GM23248 (cell line): Measurements from ENCODE around the gene TCF25. TPM values are rescaled to one million over a fixed set of nuclear protein-coding genes. Genes with fewer than 3 reads are reported as not detected.

Experiments used
- DNase-seq: peaks from one replicate; pipeline ENCODE4 v3.0.0-alpha.2; 2015
- H2AFZ ChIP-seq: fragments of 200-600 bp; sonication (generic); 2 replicates; pipeline ENCODE4 v1.6.1; 2016; ENCODE audit warnings: antibody characterized with exemption
- H3F3A ChIP-seq: fragments of 200-600 bp; sonication (generic); 2 replicates; pipeline ENCODE4 v1.6.1; 2016; ENCODE audit warnings: mild to moderate bottlenecking, antibody characterized with exemption, mixed run types; ENCODE audit not compliant: insufficient read depth
- H3K27ac ChIP-seq: fragments of 200-600 bp; sonication (generic); 2 replicates; pipeline ENCODE4 v1.5.1; 2016; ENCODE audit warnings: mild to moderate bottlenecking
- H3K27me3 ChIP-seq: fragments of 200-600 bp; sonication (generic); replicated peaks from 2 replicates; pipeline ENCODE4 v1.6.1; 2016; ENCODE audit warnings: mild to moderate bottlenecking; ENCODE audit not compliant: insufficient read depth
- H3K36me3 ChIP-seq: fragments of 200-600 bp; sonication (generic); 2 replicates; pipeline ENCODE4 v1.6.1; 2016; ENCODE audit warnings: low read depth, mild to moderate bottlenecking
- H3K4me1 ChIP-seq: fragments of 200-600 bp; sonication (generic); 2 replicates; pipeline ENCODE4 v1.6.1; 2016; ENCODE audit warnings: mild to moderate bottlenecking; ENCODE audit not compliant: insufficient read depth
- H3K4me2 ChIP-seq: fragments of 200-600 bp; sonication (generic); one replicate; pipeline ENCODE4 v1.6.1; 2016; ENCODE audit warnings: mild to moderate bottlenecking; ENCODE audit not compliant: unreplicated experiment
- H3K4me3 ChIP-seq: fragments of 200-600 bp; sonication (generic); 2 replicates; pipeline ENCODE4 v1.5.1; 2016; ENCODE audit warnings: mild to moderate bottlenecking
- H3K79me2 ChIP-seq: fragments of 200-600 bp; sonication (generic); 2 replicates; pipeline ENCODE4 v1.6.1; 2016; ENCODE audit warnings: mild to moderate bottlenecking; ENCODE audit not compliant: insufficient read depth
- H3K9ac ChIP-seq: fragments of 200-600 bp; sonication (generic); 2 replicates; pipeline ENCODE4 v1.6.1; 2016; ENCODE audit warnings: mild to moderate bottlenecking
- H3K9me2 ChIP-seq: fragments of 200-600 bp; sonication (generic); 2 replicates; pipeline ENCODE4 v1.6.1; 2016; ENCODE audit warnings: mixed run types, mild to moderate bottlenecking, moderate library complexity; ENCODE audit not compliant: insufficient read depth
- H3K9me3 ChIP-seq: fragments of 200-600 bp; sonication (generic); one replicate; pipeline ENCODE4 v1.6.1; 2017; ENCODE audit warnings: low read depth
- H4K20me1 ChIP-seq: fragments of 200-600 bp; sonication (generic); 2 replicates; pipeline ENCODE4 v1.6.0; 2016; ENCODE audit not compliant: insufficient read depth
- EZH2 ChIP-seq: fragments of 200-600 bp; sonication (generic); IDR thresholded peaks from 2 replicates; pipeline ENCODE4 v1.6.1; 2018; ENCODE audit warnings: antibody characterized with exemption, mild to moderate bottlenecking; ENCODE audit not compliant: insufficient read depth, poor library complexity, severe bottlenecking
- EZH2phosphoT487 ChIP-seq: fragments of 200-600 bp; sonication (generic); IDR thresholded peaks from 2 replicates; pipeline ENCODE4 v1.6.1; 2018; ENCODE audit warnings: antibody characterized with exemption, moderate library complexity, mild to moderate bottlenecking, low read depth; ENCODE audit not compliant: insufficient read depth
- WGBS, 2 experiments: methylation state at CpG; one replicate each; pipeline ENCODE4 v1.1.6; 2015 to 2017; ENCODE audit warnings: low lambda C conversion rate in 2 of 2, low coverage in 1 of 2; ENCODE audit errors: missing lambda C conversion rate in 2 of 2; 5-methylcytosine and 5-hydroxymethylcytosine counted together
- in situ Hi-C: fragments of 300-500 bp; cut with MboI; formaldehyde crosslinking; loops from 2 replicates; pipeline ENCODE4 v1.15.0; 2020
- polyA plus RNA-seq: library from polyadenylated mRNA; unstranded; fragments of >200 nt; fragmentation: Nextera tagmentation; extraction: Ambion mirVana; gene quantifications from 2 replicates; pipeline ENCODE4 v1.2.1, GENCODE V29; 2016
- total RNA-seq: library from RNA; depleted of rRNA; stranded (reverse); fragments of >200 nt; shearing (Covaris generic); gene quantifications from 2 replicates; pipeline ENCODE4 v1.2.3, GENCODE V29; 2014

The TCF25 gene
- total and polyA plus RNA-seq, 2 experiments from 2014 or later, result 143 to 162 TPM

DNA sequence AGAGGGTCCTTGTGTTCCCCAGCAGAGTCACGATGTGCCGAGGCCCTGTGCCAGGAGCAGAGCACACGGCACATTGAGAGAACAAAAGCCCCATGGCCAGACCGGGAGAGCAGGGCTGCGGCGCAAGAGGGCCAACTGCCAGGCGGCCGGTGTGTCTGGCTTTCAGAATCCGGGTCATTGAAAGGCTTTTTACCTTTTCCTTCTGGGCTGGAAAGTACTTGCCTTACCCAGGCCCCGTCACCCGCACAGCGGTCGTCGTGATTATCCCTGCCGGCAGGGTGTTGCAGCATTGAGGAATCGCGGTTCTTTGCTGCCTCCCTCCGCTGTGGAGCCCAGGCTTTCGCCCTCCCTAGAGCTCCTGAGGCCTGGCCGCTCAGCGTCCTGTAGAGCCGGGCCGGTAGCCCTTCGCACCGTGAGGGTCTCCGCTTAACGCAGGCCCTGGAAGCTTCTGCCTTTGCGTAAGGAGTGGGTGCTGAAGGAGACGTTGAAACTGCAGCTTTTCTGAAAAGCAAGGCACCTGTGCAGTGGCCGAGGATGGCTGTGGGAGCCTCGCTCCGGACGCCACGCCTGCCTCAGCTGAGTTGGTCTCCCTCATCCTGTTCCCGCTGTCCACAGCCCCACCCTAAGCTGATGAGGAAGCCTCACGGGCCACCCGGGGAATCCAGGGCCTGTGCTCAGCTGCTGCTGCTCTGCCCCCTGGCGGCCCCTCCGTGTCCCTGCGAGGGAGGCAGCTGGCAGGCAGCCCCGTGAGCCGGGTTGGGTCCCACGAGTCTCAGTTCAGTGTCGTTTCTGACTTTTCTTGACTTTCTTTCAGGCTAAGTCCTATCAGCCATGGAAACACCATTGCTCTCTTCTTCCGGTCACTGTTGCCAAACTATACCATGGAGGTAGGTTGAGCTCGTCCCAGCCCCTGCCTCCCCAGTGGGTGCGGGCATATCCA, 36.7 kb downstream of the TCF25 start:
- in situ Hi-C loops, result no loop called here
- Histone ChIP-seq H3K36me3 (peaks cover 20% of the 10 kb centered on the region; the same call in 1 of the 2 replicates), H3K9me2 (no peaks in the 10 kb centered on the region), H3K9me3 (no peaks in the 10 kb centered on the region), H2AFZ (no peak overlapping the region), H3K9ac (no peak overlapping the region), H4K20me1 (no peaks in the 10 kb centered on the region), H3K4me2 (no peak overlapping the region), H3K27ac (0 out of 2 replicates have a peak overlapping the region, but pooled peaks have one; percentile 24), H3K4me3 (no peak overlapping the region), H3K27me3 (no peaks in the 10 kb centered on the region), H3K4me1 (0 out of 2 replicates have a peak, but pooled peaks cover 4% of the 10 kb centered on the region), H3K79me2 (no peaks in the 10 kb centered on the region), H3F3A (no peaks in the 10 kb centered on the region)
- DNase-seq, result peak; percentile 93
- 60 to 63% methylated on average over 40 to 47 of the region's 47 CpGs for WGBS, 2 experiments
- no peak for TF ChIP-seq EZH2
- no peak for TF ChIP-seq EZH2phosphoT487

DNA sequence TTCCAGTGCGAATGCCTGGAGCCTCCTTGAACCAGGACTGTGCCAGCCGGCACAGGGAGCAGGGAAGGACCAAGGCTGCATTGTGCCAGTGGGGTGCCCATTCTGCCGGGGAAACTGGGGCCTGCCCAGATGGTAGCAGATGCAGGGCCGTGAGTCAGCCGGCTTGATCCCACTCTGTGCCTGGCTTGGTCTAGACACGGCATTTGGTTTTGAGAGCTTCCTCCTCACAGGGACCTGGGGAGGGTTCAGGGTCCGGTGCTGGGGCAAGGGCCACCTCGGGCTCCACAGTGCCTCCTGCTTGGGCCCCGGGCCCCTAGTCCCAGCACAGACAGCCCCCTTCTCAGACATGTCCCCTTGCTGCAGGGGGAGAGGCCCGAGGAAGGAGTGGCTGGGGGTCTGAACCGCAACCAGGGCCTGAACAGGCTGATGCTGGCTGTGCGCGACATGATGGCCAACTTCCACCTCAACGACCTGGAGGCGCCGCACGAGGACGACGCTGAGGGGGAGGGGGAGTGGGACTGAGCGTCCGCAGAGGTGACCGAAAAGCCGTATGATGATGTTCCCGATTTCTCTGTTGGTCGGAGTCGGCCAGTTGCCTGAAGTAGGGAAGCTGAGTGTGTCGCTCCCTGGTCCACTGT, 37.4 kb downstream of the TCF25 start:
- Histone ChIP-seq H3F3A (no peaks in the 10 kb centered on the region), H3K79me2 (no peaks in the 10 kb centered on the region), H3K9me3 (no peaks in the 10 kb centered on the region), H3K36me3 (peaks cover 20% of the 10 kb centered on the region; the same call in 1 of the 2 replicates), H3K4me3 (no peak overlapping the region), H3K9ac (no peak overlapping the region), H3K4me1 (0 out of 2 replicates have a peak, but pooled peaks cover 4% of the 10 kb centered on the region), H3K4me2 (no peak overlapping the region), H3K27ac (no peak overlapping the region), H2AFZ (no peak overlapping the region), H3K9me2 (no peaks in the 10 kb centered on the region), H4K20me1 (no peaks in the 10 kb centered on the region), H3K27me3 (no peaks in the 10 kb centered on the region)
- TF ChIP-seq EZH2phosphoT487 (no peak), EZH2 (no peak)
- in situ Hi-C loops, result no loop called here
- 93 to 97% methylated on average over 25 to 27 of the region's 27 CpGs for WGBS, 2 experiments
- DNase-seq, result no peak

- H3K4me1 ChIP-seq, result 0 out of 2 replicates have a peak, but pooled peaks cover 4% of the 10 kb centered on the region
- no peak for TF ChIP-seq EZH2
- TF ChIP-seq EZH2phosphoT487, result no peak
- DNase-seq, result no peak
- H4K20me1 ChIP-seq, result no peaks in the 10 kb centered on the region
- no peak overlapping the region for H3K4me3 ChIP-seq
- in situ Hi-C loops, result no loop called here
- no peak overlapping the region for H3K9ac ChIP-seq
- WGBS, 2 experiments, result 92% methylated on average over 14 of the region's 14 CpGs
- H2AFZ ChIP-seq, result no peak overlapping the region
- peaks cover 20% of the 10 kb centered on the region; the same call in 1 of the 2 replicates for H3K36me3 ChIP-seq
- H3K27ac ChIP-seq, result no peak overlapping the region
- H3K79me2 ChIP-seq, result no peaks in the 10 kb centered on the region
- H3K4me2 ChIP-seq, result no peak overlapping the region
- H3K9me2 ChIP-seq, result no peaks in the 10 kb centered on the region
- no peaks in the 10 kb centered on the region for H3F3A ChIP-seq
- no peaks in the 10 kb centered on the region for H3K27me3 ChIP-seq
- H3K9me3 ChIP-seq, result no peaks in the 10 kb centered on the region
Measured at GRCh38 chr16:89911375-89911774, 38.0 kb downstream of the TCF25 start.

- Histone ChIP-seq H3K9me3 (no peaks in the 10 kb centered on the region), H3K9me2 (no peaks in the 10 kb centered on the region), H3K36me3 (peaks cover 20% of the 10 kb centered on the region; the same call in 1 of the 2 replicates), H3K27ac (no peak overlapping the region), H3K9ac (no peak overlapping the region), H2AFZ (no peak overlapping the region), H3K79me2 (no peaks in the 10 kb centered on the region), H3K4me2 (no peak overlapping the region), H3K4me1 (peaks cover 5% of the 10 kb centered on the region), H3F3A (peaks cover 2% of the 10 kb centered on the region; the same call in 1 of the 2 replicates), H3K27me3 (no peaks in the 10 kb centered on the region), H4K20me1 (no peaks in the 10 kb centered on the region), H3K4me3 (no peak overlapping the region)
- DNase-seq, result no peak
- no peak for TF ChIP-seq EZH2phosphoT487
- WGBS, 2 experiments, result 84 to 90% methylated on average over 13 of the region's 13 CpGs
- in situ Hi-C loops, result no loop called here
Measured at GRCh38 chr16:89912143-89912542, 38.8 kb downstream of the TCF25 start.
